ENCODE results near the gene GDF10. TPM values are rescaled to one million over a fixed set of nuclear protein-coding genes. Genes with fewer than 3 reads are reported as not detected.

GDF10 gene
- polyA plus RNA-seq, 1 donor from 2014 or later, result 0.66 TPM

DNA sequence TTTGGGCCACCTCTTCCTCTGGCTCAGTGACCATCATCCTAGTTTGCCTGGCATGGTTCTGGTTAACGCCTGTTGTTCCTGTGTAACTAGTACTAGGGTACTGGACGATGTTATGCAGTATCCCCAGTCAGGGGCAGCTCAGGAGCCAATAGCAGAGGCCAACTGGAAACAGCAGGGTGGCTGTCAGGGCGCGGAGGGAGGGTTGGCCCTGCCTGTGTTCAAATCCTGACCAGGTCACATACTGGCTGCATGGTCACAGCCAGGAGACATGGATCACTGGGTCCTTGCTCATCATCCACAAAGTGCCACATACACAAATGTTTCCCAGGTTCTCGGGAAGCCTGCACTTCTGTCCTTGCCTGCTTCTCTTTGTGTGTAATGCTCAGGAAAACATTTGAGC, 35.9 kb downstream of the GDF10 start:
- H3K9me3 ChIP-seq (ENCODE audit: low read length), result no peaks in the 10 kb centered on the region
- H3K27me3 ChIP-seq (ENCODE audit: insufficient read depth, low read depth, low read length), result no peaks in the 10 kb centered on the region
- no peaks in the 10 kb centered on the region for H4K20me1 ChIP-seq (ENCODE audit: insufficient read depth)
- H3K9ac ChIP-seq (ENCODE audit: low read length), result no peak overlapping the region
- H3K9me2 ChIP-seq (ENCODE audit: insufficient read depth, low read length), result no peaks in the 10 kb centered on the region
- TF ChIP-seq EZH2 (IDR thresholded peaks at IDR 0.05; ENCODE audit: borderline replicate concordance, insufficient read depth, low read length, poor library complexity, severe bottlenecking) (no peak), SMC3 (conservative IDR thresholded peaks at IDR 0.05; ENCODE audit: poor library complexity) (no peak), POLR2AphosphoS5 (IDR thresholded peaks at IDR 0.05) (no peak), MXI1 (conservative IDR thresholded peaks at IDR 0.05; ENCODE audit: poor library complexity, severe bottlenecking) (no peak), TAF1 (IDR thresholded peaks at IDR 0.05; ENCODE audit: low read depth) (no peak), EP300 (conservative IDR thresholded peaks at IDR 0.05; ENCODE audit: poor library complexity, severe bottlenecking) (no peak)
- TF ChIP-seq, protein P1, sequence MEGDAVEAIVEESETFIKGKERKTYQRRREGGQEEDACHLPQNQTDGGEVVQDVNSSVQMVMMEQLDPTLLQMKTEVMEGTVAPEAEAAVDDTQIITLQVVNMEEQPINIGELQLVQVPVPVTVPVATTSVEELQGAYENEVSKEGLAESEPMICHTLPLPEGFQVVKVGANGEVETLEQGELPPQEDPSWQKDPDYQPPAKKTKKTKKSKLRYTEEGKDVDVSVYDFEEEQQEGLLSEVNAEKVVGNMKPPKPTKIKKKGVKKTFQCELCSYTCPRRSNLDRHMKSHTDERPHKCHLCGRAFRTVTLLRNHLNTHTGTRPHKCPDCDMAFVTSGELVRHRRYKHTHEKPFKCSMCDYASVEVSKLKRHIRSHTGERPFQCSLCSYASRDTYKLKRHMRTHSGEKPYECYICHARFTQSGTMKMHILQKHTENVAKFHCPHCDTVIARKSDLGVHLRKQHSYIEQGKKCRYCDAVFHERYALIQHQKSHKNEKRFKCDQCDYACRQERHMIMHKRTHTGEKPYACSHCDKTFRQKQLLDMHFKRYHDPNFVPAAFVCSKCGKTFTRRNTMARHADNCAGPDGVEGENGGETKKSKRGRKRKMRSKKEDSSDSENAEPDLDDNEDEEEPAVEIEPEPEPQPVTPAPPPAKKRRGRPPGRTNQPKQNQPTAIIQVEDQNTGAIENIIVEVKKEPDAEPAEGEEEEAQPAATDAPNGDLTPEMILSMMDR (IDR thresholded peaks at IDR 0.05; ENCODE audit: poor library complexity, severe bottlenecking), result no peak
- TF ChIP-seq, protein P2, sequence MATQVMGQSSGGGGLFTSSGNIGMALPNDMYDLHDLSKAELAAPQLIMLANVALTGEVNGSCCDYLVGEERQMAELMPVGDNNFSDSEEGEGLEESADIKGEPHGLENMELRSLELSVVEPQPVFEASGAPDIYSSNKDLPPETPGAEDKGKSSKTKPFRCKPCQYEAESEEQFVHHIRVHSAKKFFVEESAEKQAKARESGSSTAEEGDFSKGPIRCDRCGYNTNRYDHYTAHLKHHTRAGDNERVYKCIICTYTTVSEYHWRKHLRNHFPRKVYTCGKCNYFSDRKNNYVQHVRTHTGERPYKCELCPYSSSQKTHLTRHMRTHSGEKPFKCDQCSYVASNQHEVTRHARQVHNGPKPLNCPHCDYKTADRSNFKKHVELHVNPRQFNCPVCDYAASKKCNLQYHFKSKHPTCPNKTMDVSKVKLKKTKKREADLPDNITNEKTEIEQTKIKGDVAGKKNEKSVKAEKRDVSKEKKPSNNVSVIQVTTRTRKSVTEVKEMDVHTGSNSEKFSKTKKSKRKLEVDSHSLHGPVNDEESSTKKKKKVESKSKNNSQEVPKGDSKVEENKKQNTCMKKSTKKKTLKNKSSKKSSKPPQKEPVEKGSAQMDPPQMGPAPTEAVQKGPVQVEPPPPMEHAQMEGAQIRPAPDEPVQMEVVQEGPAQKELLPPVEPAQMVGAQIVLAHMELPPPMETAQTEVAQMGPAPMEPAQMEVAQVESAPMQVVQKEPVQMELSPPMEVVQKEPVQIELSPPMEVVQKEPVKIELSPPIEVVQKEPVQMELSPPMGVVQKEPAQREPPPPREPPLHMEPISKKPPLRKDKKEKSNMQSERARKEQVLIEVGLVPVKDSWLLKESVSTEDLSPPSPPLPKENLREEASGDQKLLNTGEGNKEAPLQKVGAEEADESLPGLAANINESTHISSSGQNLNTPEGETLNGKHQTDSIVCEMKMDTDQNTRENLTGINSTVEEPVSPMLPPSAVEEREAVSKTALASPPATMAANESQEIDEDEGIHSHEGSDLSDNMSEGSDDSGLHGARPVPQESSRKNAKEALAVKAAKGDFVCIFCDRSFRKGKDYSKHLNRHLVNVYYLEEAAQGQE (IDR thresholded peaks at IDR 0.05; ENCODE audit: borderline replicate concordance), result no peak
- no peak overlapping the region for H2AFZ ChIP-seq (ENCODE audit: low read depth, low read length)
- H3K36me3 ChIP-seq (ENCODE audit: insufficient read depth, low read length), result no peaks in the 10 kb centered on the region
- no peak overlapping the region for H3K4me2 ChIP-seq (ENCODE audit: low read length)
- H3K4me3 ChIP-seq (ENCODE audit: low read length), result no peak overlapping the region
- H3F3A ChIP-seq (ENCODE audit: insufficient read depth, low read length, poor library complexity, severe bottlenecking), result no peaks in the 10 kb centered on the region
- no peak overlapping the region for H3K27ac ChIP-seq (ENCODE audit: low read length)
- H3K79me2 ChIP-seq (replicated peaks; ENCODE audit: insufficient read depth, low read length), result no peaks in the 10 kb centered on the region

DNA sequence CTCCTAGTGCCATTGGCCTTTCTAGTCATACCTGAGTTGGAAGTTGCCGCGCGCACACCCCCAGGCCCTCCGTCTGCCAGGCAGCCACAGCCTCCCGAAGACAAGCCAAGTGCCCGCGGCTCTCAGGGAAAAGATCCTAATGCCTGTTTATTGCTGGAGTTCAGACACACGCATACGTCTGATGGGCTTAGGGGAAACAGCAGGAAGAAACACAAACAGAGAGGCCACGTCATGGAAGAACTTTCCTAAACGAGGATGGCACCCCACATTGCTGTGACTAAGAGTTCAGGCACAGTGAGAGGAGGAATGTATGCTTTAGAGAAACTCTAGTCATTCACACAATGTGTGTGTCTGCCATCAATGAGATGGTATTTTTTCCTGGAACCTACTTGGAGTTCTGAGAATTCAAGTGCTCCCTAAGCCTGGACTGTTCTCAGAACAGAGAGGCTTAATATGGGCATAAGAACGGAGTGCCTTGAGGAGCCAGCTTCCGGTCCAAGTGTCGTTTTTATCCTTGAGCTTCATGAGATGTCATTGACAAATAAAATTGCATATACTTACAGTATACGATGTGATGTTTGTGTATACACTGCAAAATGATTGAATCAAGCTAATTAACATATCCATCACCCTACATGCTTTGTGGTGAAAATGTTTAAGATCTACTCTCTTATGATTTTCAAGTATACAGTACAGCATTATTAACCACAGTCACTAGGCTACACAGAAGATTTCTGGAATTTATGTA, 36.6 kb downstream of the GDF10 start:
- Histone ChIP-seq H3K27ac (ENCODE audit: low read length) (no peak overlapping the region), H3K36me3 (ENCODE audit: insufficient read depth, low read length) (no peaks in the 10 kb centered on the region), H3K4me2 (ENCODE audit: low read length) (no peak overlapping the region), H3K27me3 (ENCODE audit: insufficient read depth, low read depth, low read length) (no peaks in the 10 kb centered on the region), H3K9ac (ENCODE audit: low read length) (no peak overlapping the region), H3F3A (ENCODE audit: insufficient read depth, low read length, poor library complexity, severe bottlenecking) (no peaks in the 10 kb centered on the region), H3K4me3 (ENCODE audit: low read length) (no peak overlapping the region), H4K20me1 (ENCODE audit: insufficient read depth) (no peaks in the 10 kb centered on the region), H3K79me2 (replicated peaks; ENCODE audit: insufficient read depth, low read length) (no peaks in the 10 kb centered on the region), H2AFZ (ENCODE audit: low read depth, low read length) (no peak overlapping the region), H3K9me3 (ENCODE audit: low read length) (no peaks in the 10 kb centered on the region), H3K9me2 (ENCODE audit: insufficient read depth, low read length) (no peaks in the 10 kb centered on the region)
- no peak for TF ChIP-seq EZH2 (IDR thresholded peaks at IDR 0.05; ENCODE audit: borderline replicate concordance, insufficient read depth, low read length, poor library complexity, severe bottlenecking)
- TF ChIP-seq RAD21 (conservative IDR thresholded peaks at IDR 0.05), result no peak
- no peak for TF ChIP-seq POLR2AphosphoS5 (IDR thresholded peaks at IDR 0.05)
- TF ChIP-seq MXI1 (conservative IDR thresholded peaks at IDR 0.05; ENCODE audit: poor library complexity, severe bottlenecking), result no peak
- TF ChIP-seq SMC3 (conservative IDR thresholded peaks at IDR 0.05; ENCODE audit: poor library complexity), result no peak
- TF ChIP-seq EP300 (conservative IDR thresholded peaks at IDR 0.05; ENCODE audit: poor library complexity, severe bottlenecking), result no peak
- TF ChIP-seq, protein P2 (IDR thresholded peaks at IDR 0.05; ENCODE audit: borderline replicate concordance), result no peak
- no peak for TF ChIP-seq TAF1 (IDR thresholded peaks at IDR 0.05; ENCODE audit: low read depth)
- TF ChIP-seq, protein P1 (IDR thresholded peaks at IDR 0.05; ENCODE audit: poor library complexity, severe bottlenecking), result no peak

Data from neural cell (in vitro differentiated cells).